NCI-H1048 (cell line): ENCODE measurements around the gene WASL.
"Not testable (repeated sequence)": the region's sequence is repeated elsewhere in the genome, so short reads cannot be mapped to it uniquely, and the experiment has no call there.

ENCODE experiments used
- DNase-seq: peaks from one replicate; lab custom pipeline; 2025; lab: John Stamatoyannopoulos, UW

The WASL gene

DNA sequence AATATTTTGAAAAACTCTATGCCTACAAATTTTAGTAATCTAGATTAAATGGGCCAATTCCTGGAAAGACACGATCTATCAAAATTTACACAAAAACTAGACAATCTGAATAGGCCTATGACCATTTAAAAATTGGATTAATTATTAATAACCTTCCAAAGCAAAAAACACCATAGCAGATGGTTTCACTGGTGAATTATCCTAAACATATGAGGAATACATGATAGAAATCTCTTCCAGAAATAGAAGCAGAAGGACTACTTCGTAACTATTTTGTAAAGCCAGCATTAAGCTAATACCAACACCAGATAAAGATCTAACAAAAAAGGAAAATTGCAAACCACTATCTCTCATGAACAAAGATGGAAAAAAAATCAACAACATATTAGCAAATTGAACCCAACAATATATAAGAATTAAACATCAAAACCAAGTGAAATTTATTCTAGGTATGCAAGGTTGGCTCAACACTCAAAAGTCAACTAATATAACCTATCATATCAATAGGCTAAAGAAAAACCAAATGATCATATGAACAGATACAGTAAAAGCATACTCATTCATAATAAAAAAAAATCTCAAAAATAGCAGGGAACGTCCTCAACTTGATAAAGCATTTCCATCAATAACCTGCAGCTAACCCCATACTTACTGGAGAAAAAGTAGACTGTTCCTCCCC, 16.3 kb downstream of the WASL start:
- DNase-seq, result no peak

DNA sequence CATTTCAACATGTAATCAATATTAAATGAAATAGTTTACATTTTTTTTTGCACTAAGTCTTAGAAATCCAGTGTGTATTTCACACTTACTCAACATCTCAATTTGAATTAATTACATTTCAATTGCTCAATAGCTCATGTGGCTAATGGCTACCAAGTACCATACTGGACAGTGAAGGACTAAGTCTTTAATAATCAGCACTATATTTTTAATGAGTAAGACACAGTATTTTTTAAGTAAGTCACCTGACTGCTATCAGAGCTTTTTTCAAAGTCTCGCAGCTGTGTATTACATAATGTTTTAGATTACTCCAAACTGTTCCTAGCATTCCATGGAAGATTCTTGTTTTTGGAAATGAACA, 19.6 kb downstream of the WASL start:
- DNase-seq, result no peak

DNA sequence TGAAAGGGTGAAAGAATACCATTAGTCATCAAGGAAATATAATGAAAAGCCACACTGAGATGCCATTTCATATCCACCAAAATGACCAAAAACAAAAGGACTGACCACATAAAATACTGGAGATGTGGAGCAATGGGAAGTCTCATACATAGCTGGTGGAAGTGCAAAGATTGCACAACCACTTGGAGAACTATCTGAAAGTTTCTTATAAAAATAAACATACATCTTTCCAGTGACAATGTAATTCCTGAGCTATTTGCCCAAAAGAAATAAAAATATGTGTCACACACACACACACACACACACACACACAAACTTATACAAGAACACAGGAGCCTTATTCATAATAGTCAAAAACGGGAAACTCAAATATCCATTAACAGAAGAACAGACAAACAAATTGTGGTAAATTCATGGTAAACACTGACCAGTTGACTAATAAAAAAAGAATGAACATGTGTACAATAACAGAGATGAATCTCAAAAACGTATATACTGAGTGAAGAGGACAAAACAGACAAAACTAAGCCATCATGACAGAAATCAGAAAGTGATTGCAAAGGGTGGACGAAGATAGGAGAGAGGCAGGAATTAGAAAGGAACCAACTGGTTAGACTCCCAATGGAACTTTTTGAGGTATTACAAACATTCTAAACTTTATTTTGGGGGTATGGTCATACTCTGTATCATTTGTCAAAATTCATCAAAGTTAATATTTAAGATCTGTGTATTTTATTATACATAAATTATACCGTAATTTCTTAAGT, 21.5 kb downstream of the WASL start:
- DNase-seq, result no peak

DNA sequence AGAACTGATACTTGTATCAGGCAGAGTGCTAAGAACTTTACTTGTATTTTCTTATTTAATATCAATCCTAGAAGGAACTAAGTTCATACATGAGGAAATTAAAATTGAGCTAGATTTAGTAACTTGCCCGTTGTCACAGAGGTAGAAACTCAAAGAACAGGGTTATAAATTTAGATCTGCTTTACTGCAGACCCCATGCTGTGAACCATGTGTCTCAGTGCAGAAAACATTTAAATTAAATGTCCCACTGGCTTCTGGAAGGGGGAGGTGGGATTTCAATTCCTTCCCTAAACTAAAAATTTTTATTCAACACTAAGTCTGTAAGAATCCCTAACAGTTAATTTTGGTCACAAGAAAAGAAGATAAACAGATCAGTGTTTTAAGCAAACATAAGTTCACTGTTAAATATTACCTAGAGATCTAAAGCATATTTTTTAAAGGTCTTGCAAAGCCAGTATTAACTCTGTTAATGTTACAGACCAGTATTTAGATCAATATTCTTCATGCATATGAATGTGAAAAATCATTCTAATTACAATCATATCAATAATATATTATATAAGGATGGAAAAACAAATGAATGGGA, 23.1 kb downstream of the WASL start:
- DNase-seq, result no peak

DNA sequence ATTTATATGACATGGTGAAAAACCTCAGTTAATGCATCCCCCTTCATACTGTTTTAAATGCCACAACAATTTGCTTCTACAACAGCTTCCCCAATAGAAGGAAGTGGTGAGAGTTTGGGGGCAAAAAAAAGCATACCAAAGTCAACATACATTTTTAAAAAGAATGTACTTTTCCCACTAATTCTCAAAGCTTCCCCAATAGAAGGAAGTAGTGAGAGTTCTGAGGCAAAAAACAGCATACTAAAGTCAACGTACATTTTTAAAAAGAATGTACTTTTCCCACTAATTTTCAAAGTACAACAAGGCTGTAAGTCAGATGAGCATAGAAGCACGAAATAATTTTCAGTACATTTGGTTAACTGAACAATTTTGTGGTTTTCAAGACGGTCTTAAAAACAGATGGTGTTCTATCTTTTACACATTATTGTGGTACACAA, 24.0 kb downstream of the WASL start:
- no peak for DNase-seq

DNA sequence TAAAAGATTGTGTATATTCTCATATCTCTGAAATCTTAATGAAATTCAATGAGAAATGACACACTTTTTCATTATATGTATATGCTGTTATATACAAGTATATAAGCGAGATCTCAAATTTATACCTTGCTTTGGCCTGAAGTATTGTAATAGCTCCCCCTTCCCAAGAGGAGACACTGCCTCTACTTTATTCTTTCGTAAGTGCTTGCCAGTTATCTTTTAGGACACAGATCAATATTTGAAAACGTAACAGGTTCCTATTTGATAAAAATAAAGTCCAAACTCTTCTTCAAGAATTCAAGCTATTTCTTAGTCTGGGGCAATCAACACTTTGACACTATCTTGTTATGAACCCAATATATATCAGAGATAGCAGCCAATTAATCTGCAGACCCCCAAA, 24.9 kb downstream of the WASL start:
- no peak for DNase-seq

DNA sequence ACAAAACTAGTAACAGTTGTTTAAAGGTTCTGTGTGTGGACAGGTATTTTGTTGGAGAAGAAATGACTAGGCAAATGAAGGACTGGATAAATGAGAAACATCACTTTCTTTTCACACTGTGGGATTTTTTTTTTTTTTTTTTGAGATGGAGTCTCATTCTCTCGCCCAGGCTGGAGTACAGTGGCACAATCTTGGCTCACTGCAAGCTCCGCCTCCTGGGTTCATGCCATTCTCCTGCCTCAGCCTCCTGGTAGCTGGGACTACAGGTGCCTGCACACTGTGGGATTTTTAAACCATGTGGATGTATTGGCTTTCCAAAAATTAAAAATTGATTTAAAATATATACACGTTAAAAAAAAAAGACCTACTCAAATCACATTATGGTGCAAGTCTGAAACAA, 28.3 kb downstream of the WASL start:
- not testable (repeated sequence) for DNase-seq

DNA sequence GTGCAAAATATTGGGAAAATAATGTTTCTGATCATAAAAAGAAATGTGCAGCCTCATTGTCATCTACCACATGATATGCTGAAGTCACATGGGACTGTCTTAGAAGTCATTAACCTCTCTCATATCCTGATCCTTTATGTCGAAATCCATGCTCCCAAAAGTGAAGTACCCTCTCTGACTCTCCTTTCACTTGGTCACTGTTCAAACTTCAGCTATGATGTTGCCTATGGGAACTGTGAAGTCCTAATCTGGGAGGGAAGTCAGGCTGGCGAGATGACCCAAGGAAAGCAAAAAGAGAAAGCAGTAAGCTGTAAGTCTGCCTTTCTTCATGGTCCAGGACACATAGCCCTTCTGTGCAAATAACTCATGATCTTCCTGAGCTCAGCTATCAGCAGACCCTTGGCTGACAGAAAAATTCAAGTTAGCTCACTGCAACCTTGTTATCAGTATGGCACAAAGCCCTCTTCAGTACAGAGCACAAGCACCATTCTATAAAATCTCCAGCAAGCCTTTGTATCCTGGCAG, 29.5 kb downstream of the WASL start:
- no peak for DNase-seq

DNA sequence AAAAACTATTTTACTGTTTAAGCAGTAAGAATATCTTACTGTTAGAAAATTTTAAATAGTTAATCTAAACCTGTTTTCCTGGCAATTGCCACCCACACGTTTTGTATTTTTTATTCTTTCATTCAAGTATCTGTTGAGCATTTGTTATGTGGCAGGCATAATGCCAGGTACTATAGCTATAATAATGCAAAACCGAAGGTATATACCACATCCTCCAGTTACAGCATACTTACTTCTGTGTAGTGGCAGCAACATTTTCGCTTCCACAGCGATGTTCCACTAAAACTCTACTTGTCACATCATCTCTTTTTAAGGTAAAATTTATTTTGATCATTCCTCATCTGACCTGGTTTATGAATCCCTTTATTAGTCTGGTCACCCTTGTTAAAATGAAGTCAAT, 30.0 kb downstream of the WASL start:
- DNase-seq, result no peak

DNA sequence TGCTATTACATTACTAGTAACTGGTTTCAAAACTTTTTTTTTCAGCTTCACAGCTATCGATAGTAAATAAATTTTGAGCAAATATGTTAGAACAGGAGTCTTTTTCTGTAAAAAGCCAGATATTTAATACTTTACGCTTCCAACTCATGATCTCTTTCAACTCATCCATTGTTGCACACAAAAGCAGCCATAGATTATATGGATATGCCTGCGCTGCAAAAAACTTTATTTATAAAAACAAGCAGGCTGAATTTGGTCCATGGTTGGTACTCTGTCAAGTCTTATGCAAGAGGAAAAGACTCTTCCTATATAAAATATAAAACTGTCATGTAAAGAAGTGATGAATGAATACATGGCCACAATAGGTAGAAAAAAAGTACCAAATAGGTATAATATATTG, 31.1 kb downstream of the WASL start:
- no peak for DNase-seq

DNA sequence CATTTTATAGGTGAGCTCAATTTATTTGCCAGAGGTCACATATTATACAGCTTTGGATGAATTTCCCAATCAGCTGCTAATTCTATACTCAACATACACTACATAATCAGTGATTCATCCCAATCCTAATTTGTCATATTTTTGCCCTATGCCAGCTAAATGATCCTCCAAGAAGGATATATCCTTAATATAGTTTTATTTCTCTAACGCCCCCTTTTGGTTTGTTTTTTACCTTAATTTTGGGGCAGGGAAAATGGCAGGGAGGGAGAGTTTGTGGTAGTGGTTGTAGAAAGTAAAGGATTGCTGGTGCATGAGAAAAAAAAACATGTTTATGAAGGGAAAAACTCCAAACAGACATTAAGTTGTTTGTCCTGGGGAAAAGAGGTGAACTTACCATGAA, 31.9 kb downstream of the WASL start:
- no peak for DNase-seq

DNA sequence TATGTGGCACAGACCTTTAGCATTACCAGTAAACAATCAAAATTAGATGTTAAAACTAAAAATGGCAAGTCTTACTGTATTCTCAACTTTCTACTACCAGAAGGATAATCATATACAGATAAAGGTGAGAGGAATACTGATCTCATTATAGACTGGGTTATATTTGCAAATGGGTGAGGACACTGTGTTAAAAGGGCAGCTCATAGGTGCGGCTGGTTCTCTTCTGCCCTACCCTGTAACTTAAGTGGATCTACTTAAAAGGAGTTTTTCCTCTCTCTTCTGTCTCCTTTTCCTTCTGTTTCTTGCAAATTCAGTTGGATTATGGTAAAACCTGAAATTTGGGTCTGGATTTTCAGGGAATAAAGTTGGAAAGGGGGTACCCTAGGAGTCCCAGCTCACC, 33.0 kb downstream of the WASL start:
- DNase-seq, result no peak

DNA sequence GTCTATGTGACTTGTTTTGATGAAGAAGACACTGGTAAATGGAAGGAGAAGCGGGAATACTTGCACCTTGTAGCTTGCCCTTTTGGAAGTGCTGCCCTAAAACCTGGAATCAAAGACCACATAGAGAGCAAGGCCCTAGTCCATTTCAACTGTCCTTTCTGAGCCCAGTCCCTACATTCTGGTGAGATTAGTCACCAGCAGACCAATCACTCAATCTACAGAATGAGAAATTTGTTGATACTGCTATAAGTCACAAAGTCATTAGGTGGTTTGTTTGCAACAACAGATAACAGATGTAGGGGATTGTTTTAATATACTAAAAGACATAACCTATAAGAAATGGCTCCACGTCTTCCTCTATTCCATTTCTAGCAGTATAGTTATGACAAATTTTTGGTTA, 33.6 kb downstream of the WASL start:
- DNase-seq, result no peak

DNA sequence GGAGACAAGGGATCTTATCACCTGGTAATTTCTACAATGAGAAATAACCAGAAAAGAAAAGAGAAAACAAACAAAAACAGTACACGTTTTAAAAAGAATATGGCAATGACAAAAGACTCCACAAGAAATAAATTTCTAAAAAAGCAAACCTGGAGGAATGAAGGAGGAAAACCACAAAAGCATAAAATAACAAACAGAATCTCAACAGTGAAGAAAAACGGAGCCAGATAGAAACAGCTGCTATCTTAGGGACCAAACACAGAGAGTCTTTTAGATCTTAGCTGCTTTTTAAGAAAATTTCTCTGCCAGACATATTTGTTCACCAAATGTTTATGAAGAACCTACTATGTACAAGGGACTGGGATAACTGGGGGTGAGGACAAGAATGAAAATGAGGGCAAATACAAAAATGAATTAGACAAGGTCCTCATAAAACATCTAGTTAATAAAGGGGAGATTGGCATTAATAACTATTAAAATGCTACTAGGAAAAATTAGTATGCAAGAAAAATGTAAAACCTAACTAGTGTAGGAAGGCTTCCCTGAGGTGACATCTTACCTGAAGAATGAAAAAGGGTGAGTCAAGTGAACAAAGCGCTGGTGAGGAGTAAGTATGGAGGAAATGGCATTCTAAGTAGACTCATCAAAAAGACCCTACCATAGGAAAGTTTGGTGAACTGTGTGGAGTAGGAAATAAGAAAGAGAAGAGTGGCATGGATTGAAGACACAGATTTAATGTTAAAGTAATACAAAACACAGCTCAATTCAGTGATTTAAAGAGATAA, 34.3 kb downstream of the WASL start:
- no peak for DNase-seq

DNA sequence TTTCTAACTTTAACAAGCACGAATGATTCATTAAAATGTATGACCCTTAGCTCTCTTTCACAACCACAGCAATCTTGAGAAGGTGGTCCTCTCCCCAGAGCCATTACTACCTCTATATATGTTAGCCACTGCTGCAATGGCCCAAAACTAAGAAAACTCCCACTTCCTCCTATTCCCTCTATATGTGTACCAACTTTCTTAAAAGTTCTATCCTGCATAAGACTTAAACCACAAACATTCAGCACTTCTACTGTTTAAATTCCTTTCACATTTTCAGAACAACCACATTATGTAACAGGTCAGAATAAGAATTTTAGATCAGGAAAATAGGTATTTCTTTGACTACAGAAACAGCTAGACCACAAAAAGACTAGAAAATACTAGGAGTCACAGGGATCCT, 36.2 kb downstream of the WASL start:
- no peak for DNase-seq

DNA sequence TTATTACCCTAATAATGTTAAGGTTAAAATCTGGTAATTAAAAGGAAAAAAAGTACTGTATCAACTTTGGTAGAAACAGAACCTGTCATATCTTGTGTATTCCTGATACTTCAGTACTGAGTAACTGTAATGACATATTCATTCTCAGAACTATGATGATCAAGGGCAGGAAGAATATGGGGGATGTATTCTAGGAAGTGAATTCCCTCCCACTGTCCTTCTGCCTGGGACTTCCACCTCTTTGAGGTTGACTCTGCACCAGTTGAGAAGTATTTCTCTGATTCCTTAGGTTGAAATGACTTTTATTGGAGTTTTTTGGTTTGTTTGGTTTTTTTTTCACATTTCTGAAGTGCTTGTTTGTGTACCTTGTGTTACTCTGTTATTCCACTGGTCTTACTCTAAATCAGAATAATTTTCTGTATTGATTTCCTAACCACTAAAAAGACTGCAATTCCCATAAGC, 36.9 kb downstream of the WASL start:
- no peak for DNase-seq

DNA sequence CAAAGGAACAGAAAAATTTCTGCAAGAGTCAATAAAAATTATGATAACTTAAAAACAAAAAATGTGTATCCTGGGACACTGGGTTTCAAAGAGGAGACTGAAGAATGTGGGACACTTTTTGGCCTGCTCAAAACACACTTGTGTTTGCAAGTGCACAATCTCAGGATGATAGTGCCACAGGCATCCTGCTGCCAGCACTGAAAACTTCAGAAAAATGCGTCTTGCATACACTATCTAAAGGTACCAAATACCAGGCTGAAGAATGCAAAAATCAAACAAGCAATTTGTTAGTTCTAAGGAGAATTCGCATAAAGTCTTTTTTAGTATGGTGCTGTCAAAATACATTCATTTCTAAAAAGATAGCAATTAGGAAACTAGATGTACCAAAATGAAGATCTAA, 38.1 kb downstream of the WASL start:
- no peak for DNase-seq

DNA sequence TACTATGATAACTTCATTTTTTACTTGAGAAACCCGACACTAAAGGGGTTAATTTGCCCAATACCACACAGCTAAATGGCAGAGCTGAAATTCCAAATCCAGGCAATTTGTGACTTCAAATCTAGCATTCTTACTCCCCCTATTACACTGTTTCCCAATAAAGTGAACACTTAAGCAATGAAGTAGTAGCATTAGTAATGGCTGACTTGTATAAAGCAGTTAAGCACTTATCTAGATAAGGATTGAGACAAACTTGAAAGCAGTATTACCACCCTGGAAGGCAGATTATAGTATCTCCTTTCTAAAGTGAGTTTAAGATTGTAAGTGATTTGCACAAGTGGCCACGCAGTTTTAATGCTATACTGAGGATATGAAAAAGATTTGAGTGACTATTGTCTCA, 39.3 kb downstream of the WASL start:
- no peak for DNase-seq

DNA sequence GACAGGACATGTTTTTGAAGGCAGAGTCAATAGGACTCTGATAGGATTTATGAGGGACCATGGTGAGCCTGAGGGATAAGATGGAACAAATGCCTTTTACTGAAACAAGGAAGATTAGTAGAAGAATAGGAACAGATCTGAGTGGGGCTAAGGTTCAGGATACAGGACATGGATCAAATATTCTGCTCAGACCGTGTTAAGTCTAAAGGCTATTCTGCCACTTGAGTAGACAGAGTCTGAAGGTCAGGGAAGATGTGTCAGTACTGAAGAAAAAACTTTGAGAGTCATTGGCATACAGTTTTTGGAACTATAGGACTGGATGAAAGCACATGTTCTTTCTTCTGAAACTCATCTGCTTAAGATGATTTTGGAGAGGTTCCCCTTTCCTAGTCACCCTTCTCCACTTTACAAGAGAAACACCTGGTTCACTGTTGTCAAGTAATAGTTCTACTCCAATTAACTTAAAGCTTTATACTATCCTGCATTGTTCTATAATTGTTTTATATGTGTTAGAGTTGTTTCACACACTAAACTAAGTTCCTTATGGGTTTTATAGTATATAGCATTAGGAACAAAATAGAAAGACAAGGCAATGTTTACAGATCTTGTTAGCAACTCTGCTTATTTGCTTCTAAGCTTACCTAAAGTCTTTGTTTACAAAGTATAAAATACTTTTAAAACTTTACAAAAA, 43.4 kb downstream of the WASL start:
- no peak for DNase-seq

DNA sequence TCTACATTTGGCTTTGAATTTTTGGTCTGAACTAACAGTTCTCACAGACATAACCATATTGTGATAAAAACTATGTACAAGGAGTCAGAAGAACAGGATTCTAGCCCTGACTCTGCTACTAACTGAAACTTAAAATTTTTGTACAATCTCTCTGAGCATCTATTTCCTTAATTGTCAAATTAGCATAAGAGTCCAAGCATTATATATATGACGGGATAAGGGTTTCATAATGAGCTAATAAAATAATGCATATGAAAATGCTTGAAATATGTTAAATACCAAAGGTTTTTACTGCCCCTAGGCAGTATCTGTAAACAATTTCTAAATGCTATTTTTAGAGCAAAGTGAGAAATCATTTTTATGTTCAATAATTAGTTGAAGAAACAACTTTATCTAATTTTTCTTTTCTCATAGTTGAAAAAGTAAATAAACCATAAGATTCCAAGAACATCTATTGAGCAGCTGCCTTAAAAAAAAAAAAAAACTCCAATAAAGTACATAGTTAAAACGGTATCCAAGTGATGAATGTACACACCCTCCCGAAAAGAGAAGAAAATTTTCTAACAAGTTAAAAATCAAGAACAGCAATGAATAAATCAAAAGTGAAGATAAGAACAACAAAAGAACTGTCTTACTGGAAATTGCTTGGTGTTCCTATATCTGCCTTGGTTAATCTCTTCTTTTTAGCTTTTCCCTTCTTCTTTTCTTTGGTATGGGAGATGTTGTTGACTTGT, 52.7 kb downstream of the WASL start:
- DNase-seq, result no peak

DNA sequence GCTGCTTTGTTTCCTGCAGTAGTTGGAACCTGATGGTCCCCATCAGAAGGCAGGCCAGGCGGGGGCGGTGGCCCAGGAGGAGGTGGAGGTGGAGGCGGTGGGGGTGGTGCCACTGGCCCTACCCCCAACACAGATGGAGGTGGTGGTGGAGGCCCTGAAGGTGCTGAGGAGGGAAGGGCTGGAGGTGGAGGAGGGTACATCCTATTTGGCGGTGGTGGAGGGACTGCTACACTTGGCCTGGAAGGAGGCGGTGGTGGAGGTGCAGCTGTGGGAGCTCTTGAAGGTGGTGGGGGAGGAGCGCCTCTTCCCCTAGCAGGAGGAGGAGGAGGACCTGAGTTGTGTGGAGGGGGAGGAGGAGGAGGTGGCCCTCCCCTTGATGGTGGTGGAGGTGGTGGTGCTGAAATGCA, 56.3 kb downstream of the WASL start:
- DNase-seq, result no peak
